Omental fat pad (tissue), 4 donors: ENCODE results near the gene OMP. TPM values are rescaled to one million over a fixed set of nuclear protein-coding genes. Genes with fewer than 3 reads are reported as not detected.

Source experiments
- ATAC-seq: fragments of 150-250 bp; one replicate; pipeline ENCODE4 v1.9.1; 2016; ENCODE audit warnings: mild to moderate bottlenecking, moderate library complexity; ENCODE audit not compliant: low FRiP score
- DNase-seq: peaks from one replicate; pipeline ENCODE4 v3.0.0-alpha.2; 2019; ENCODE audit warnings: low spot score
- total RNA-seq, 4 donors: library from RNA; depleted of rRNA; stranded (reverse); fragments of >200 nt; gene quantifications; one replicate each; pipeline ENCODE4 v1.1.0, GENCODE V29; 2016
- TF ChIP-seq, protein P1 (sequence below), 3 donors: fragments of 450-650 bp; IDR thresholded peaks; one replicate each; pipeline ENCODE4 v1.5.1; 2016 to 2017; ENCODE audit warnings: antibody characterized with exemption in 3 of 3, mild to moderate bottlenecking in 3 of 3, moderate library complexity in 2 of 3

OMP gene
- total RNA-seq, 4 donors from 2014 or later: not detected

DNA sequence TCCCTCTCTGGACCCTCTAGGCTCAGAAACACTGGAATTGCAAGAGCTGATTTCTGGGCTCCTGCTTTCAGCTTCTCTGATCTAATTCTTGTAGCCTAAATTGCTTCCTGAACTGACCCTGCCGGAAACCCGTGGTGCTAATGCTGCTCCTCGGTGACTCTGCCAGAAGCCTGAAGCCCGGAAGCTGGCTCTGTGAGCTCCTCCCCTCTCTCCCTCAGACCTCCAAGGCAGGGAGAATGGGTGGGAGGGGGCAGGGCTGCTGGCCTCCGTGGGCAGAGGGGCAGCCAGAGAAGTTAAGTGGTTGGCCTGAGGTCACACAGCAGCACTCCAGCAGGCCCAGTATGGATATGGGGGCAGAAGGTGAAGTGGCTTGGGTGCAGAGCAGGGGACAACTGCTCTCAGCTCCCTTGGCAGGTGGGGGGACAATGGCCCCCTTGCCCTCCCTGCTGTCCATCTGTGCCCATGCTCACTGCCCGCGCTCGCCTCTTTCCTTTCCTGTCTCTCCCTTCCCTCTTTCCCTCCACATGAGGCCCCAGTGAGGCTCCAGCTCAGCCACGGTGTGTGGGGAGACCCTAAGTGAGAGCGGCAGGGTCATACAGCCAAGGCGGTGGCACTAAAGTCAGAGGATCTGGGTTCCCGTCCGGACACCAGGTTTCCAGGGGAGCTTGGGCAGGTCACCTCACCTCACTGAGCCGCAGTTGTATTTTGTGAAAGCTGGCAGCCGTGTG, 19.6 kb upstream of the OMP start:
- ATAC-seq (no peak), DNase-seq (no peak)
- TF ChIP-seq, protein P1, sequence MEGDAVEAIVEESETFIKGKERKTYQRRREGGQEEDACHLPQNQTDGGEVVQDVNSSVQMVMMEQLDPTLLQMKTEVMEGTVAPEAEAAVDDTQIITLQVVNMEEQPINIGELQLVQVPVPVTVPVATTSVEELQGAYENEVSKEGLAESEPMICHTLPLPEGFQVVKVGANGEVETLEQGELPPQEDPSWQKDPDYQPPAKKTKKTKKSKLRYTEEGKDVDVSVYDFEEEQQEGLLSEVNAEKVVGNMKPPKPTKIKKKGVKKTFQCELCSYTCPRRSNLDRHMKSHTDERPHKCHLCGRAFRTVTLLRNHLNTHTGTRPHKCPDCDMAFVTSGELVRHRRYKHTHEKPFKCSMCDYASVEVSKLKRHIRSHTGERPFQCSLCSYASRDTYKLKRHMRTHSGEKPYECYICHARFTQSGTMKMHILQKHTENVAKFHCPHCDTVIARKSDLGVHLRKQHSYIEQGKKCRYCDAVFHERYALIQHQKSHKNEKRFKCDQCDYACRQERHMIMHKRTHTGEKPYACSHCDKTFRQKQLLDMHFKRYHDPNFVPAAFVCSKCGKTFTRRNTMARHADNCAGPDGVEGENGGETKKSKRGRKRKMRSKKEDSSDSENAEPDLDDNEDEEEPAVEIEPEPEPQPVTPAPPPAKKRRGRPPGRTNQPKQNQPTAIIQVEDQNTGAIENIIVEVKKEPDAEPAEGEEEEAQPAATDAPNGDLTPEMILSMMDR (IDR thresholded peaks at IDR 0.05): no peak

DNA sequence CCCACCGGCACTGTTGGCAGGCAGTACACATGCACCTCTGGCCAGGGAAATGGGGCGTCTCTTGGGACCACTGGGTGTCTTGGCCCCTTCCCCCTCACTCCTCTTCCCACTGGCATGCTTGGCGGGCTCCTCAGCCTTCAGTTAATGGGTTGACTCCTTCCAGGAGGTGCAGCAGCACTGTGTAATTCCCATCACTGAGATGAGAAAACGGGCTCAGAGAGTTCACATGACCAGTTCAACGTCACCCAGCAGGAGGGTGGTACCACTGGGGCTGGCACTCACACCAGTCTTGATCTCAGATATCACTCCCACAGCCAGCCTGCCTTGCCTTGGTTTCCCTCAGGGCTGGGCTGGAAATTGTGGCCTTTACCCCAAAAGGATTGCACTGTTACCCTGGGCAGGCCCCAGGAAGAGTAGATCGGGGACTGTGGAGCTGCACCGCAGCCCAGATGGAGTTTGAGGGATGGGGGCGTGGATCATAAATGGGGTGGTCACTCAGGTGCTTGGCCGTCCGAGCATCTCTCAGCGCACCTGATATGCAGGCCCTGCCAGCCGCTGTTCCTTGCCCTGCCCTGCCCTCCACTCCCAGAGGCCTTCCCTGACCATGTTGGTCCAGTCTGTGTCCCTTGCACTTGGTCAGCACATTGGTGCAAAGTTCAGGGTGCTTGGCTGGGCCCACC, 18.9 kb upstream of the OMP start:
- no peak for ATAC-seq
- TF ChIP-seq, protein P1 (IDR thresholded peaks at IDR 0.05): no peak
- DNase-seq: no peak

DNA sequence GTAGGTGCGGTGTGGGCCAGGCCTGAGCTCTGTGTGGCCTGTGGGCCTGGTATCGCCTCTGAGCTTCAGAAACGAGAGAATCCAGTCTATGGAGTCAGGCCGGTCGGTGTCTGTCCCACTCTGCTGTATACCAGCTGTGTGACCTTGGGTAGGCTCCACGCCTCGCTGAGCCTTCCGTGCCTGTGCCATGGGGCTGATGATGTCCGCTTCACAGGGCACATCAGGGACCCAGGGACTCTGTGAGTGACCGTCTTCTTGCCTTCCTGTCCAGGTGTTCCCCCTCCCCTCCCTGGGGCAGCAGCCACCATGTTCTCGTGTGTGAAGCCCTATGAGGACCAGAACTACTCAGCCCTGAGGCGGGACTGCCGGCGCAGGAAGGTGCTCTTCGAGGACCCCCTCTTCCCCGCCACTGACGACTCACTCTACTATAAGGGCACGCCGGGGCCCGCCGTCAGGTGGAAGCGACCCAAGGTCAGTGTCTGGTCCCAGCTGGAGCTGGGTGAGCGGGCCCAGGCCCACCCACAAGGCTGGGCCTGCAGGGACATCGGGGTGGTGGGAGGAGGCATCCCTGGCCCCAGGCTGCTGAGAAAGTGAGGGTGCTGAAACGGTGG, 18.0 kb upstream of the OMP start:
- DNase-seq (no peak), ATAC-seq (no peak)
- TF ChIP-seq, protein P1 (IDR thresholded peaks at IDR 0.05): no peak

DNA sequence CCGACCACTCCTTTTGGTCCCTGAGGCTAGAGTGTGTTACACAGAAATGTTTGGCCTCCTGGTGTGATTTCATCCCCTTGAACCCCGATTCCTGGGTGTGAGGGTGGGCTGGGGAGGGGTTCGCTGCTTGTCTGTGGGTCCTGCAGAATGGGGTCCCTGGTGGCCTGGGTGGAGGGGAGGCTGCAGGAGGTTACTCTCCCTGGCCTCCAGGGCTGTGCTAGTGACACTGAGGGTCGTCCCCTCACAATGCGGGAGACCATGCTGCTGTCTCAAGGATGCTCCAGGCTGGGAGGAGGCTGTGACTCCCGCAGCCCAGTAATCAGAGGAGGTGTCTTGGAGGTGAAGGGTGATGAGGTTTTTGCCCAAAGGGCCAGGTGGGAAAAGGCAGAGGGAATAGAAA, 17.0 kb upstream of the OMP start:
- no peak for DNase-seq
- TF ChIP-seq, protein P1 (IDR thresholded peaks at IDR 0.05): no peak
- no peak for ATAC-seq

DNA sequence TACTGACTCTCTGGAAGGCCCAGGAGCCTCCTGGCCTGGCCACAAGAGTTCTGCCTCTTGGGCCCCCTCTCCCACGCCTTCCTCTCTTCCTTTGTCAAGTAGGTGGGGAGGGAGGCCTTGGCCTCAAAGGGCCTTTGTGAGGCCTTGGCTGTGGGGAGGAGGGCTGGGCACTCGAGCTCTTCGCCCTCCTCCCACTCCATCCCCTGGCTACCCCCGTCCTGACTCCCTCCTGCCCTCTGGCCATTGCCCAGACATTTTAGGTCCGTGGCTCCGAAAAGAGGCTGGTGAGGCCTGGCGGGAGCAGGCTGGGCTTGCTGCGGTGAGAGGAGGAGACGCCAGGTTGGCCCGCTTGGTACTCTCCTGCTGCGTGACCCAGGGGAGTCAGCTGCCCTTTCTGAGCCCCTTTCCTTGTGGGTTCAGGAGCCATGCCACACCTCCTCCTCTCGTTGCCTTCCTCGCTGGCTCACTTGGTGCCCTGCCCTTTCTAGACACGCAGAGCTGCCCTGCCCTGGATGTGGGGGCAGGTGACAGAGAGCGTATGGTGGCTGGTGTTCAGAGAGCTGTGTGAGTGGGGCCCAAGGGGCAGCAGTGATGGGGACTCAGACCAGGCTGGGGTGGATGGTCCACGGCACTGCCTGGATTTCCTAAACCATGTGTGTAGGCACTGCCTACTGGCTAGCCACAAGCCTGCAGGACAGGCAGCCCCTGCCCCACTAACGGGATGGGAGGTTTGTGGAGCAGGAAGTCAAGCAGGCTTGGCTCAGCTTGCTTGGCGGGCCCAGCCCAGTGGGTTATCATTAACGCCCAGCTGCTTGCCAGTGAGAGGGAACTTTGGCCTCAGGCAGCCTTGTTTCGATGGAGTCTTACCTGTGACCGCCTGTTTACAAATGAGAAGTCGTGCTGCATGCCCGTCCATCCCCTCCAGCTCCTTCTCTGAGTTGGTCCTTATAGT, 15.8 kb upstream of the OMP start:
- ATAC-seq (no peak), DNase-seq (no peak)
- TF ChIP-seq, protein P1 (IDR thresholded peaks at IDR 0.05): no peak

DNA sequence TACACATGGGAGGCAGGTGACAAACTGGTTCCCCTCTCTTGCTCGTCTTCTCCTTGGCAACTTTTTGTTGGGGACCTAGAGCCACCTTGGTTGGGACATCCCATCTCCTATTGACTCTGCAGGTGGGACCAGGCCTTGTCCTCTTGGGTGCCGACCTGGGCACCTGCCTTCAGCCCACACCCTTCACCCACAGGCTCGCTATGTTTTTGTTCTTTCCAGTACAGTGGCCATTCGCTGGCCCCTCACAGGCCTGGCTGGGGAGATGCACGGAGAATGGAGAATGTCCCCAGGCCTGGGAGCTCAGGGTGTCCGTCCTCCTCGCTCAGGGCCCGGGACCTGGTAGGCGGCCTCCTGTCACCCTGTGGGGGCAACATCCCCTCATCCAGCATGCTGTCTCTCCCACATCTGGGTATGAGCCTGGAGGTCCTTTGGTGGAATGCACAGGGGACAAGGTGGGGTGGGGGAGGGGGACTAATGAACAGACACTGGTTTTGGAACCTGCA, 14.9 kb upstream of the OMP start:
- no peak for DNase-seq

More for the DNA sequence above, 14.9 kb upstream of the OMP start:
- TF ChIP-seq, protein P1 (IDR thresholded peaks at IDR 0.05): no peak
- no peak for ATAC-seq
